Activated naive CD4-positive, alpha-beta T cell treated with anti-CD3 and anti-CD28 coated beads, Interleukin-2, amount 50 U/mL, for 72 hours (primary cell): Measurements from ENCODE around the gene CST8. TPM values are rescaled to one million over a fixed set of nuclear protein-coding genes. Genes with fewer than 3 reads are reported as not detected.
A peak's percentile ranks its signal among the peaks of the same experiment; 100 is the strongest.

ENCODE experiments used
- ATAC-seq, 2 donors: fragments of 150-1000 bp; cut with Tn5 transposase; 2 replicates each; pipeline ENCODE4 v1.10.0; 2021; ENCODE audit warnings: mild to moderate bottlenecking in 2 of 2, moderate library complexity in 2 of 2
- DNase-seq, 2 donors: peaks; one replicate each; pipeline ENCODE4 v3.0.0; 2021 to 2022; ENCODE audit warnings: low spot score in 2 of 2
- H3K27ac Mint-ChIP-seq, 2 donors: one replicate each; pipeline ENCODE4 v1.8.0; 2022; ENCODE audit warnings: mild to moderate bottlenecking in 2 of 2, mixed read lengths in 2 of 2
- H3K36me3 Mint-ChIP-seq, 2 donors: one replicate each; pipeline ENCODE4 v1.8.0; 2022; ENCODE audit warnings: mixed read lengths in 2 of 2
- H3K9me3 Mint-ChIP-seq, 2 donors: one replicate each; pipeline ENCODE4 v1.8.0; 2022; ENCODE audit warnings: mixed read lengths in 2 of 2
- total RNA-seq, 2 donors: library from RNA; stranded (reverse); gene quantifications; one replicate each; pipeline ENCODE4 v1.2.3, GENCODE V29; 2022

Gene CST8
- not detected for total RNA-seq

GRCh38 chr20:23490817-23491216 lies at the start of gene CST8:
TSS of gene CST8 (plus strand) at chr20:23491117. CDS start at chr20:23491668, 551 bp downstream.
- ATAC-seq: peak in 1 of 2 donors; percentile 18
- peaks cover 0 to 5% of the 10 kb centered on the region in 2 donors for H3K9me3 Mint-ChIP-seq
- H3K36me3 Mint-ChIP-seq: peaks cover 2 to 4% of the 10 kb centered on the region in 2 donors
- no peak for DNase-seq
- peak within 1 kb of the TSS in 1 of 2 donors; percentile 12 for H3K27ac Mint-ChIP-seq

GRCh38 chr20:23441850-23442313 lies 49.0 kb upstream of the CST8 start:
- ATAC-seq (peak; percentile 71 to 78), DNase-seq (peak in 1 of 2 donors; percentile 70)
- Mint-ChIP-seq H3K27ac (no peak overlapping the region), H3K36me3 (no peaks in the 10 kb centered on the region), H3K9me3 (no peaks in the 10 kb centered on the region)

GRCh38 chr20:23442436-23442835 lies 48.5 kb upstream of the CST8 start:
- ATAC-seq (no peak), DNase-seq (no peak)
- Mint-ChIP-seq H3K36me3 (no peaks in the 10 kb centered on the region), H3K27ac (no peak overlapping the region), H3K9me3 (no peaks in the 10 kb centered on the region)

GRCh38 chr20:23444859-23445258 lies 46.1 kb upstream of the CST8 start:
- no peak for DNase-seq
- Mint-ChIP-seq H3K9me3 (no peaks in the 10 kb centered on the region), H3K27ac (no peak overlapping the region), H3K36me3 (no peaks in the 10 kb centered on the region)
- ATAC-seq: no peak

GRCh38 chr20:23445596-23446217 lies 45.2 kb upstream of the CST8 start:
- Mint-ChIP-seq H3K27ac (no peak overlapping the region), H3K36me3 (no peaks in the 10 kb centered on the region), H3K9me3 (no peaks in the 10 kb centered on the region)
- no peak for ATAC-seq
- DNase-seq: no peak

DNA sequence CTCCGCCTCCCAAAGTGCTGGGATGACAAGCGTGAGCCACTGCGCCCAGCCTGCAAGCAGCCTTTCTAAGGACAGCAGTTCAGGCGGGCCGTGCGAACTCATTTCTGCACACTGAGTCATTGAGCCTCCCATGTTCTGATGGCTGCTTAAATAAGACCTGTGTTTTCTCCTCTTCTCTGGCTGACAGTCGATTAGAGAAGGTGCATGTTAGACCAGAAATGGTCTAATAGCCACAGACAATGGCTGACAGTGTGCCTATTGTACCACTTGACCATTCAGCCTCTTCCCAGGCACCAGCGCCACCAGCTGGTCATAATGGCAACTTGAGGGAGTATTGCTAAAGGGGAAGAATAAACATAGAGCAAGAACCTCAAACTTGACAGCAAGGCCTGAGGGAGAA lies 44.4 kb upstream of the CST8 start:
- Mint-ChIP-seq H3K9me3 (no peaks in the 10 kb centered on the region), H3K27ac (no peak overlapping the region), H3K36me3 (no peaks in the 10 kb centered on the region)
- DNase-seq (peak in 1 of 2 donors; percentile 33), ATAC-seq (peak in 1 of 2 donors; percentile 54)

DNA sequence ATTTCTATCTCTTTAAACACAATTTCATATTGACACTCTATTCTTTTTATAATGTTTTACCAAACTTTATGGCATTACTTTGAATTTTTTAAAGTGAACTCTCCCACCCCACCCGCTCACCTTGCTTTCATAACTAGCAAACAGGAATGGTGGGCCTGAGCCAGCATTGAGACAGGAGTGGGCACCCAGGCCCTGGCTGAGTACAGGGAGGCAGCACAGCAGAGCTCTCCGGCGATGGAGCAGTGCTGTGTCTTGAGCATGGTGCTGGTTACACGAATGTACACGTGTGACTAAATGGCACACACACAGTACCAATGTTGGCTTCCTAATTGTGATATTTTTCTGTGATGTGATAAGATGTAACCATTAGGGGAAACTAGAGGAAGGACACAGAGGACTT lies 42.8 kb upstream of the CST8 start:
- DNase-seq (no peak), ATAC-seq (no peak)
- no peak overlapping the region for H3K27ac Mint-ChIP-seq
- no peaks in the 10 kb centered on the region for H3K9me3 Mint-ChIP-seq
- no peaks in the 10 kb centered on the region for H3K36me3 Mint-ChIP-seq

- no peak for ATAC-seq
- Mint-ChIP-seq H3K9me3 (no peaks in the 10 kb centered on the region), H3K27ac (peak overlapping the region in 1 of 2 donors; percentile 40), H3K36me3 (no peaks in the 10 kb centered on the region)
- no peak for DNase-seq
Measured at GRCh38 chr20:23449421-23449820, 41.5 kb upstream of the CST8 start.

DNA sequence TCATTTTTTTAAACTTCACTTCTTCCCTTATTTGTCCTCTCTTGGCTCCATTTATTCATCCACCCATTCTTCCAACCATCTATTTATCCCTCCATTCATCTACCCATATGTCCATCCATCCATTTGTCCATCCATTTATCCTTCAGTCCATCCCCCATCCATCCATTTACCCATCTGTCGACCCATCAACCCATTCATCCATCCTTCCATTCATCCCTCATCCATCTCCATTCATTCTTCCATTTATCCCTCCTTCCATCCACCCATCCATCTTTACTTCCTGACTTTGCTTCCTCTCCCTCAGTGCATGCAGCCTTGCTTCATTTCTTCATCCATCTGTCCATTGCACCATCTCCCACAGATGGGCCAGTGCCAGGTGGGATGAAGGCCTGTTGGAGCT lies 40.0 kb upstream of the CST8 start:
- no peak for ATAC-seq
- no peak overlapping the region for H3K27ac Mint-ChIP-seq
- DNase-seq: no peak
- H3K36me3 Mint-ChIP-seq: no peaks in the 10 kb centered on the region
- no peaks in the 10 kb centered on the region for H3K9me3 Mint-ChIP-seq

GRCh38 chr20:23451956-23452487 lies 38.9 kb upstream of the CST8 start:
- no peaks in the 10 kb centered on the region for H3K9me3 Mint-ChIP-seq
- ATAC-seq (no peak), DNase-seq (no peak)
- no peaks in the 10 kb centered on the region for H3K36me3 Mint-ChIP-seq
- no peak overlapping the region for H3K27ac Mint-ChIP-seq

- DNase-seq (no peak), ATAC-seq (no peak)
- Mint-ChIP-seq H3K27ac (no peak within 1 kb of the TSS), H3K9me3 (no peaks in the 10 kb centered on the region), H3K36me3 (no peaks in the 10 kb centered on the region)
Measured at GRCh38 chr20:23452776-23453175, 38.1 kb upstream of the CST8 start, which contains the start of gene CST11. TSS of gene CST11 (minus strand) at chr20:23452876. CDS start at chr20:23452811, 65 bp downstream.

- ATAC-seq (no peak), DNase-seq (no peak)
- Mint-ChIP-seq H3K27ac (no peak overlapping the region), H3K9me3 (no peaks in the 10 kb centered on the region), H3K36me3 (no peaks in the 10 kb centered on the region)
Measured at GRCh38 chr20:23453549-23454543, 37.1 kb upstream of the CST8 start.

GRCh38 chr20:23454816-23455215 lies 36.1 kb upstream of the CST8 start:
- ATAC-seq (no peak), DNase-seq (no peak)
- Mint-ChIP-seq H3K9me3 (no peaks in the 10 kb centered on the region), H3K27ac (no peak overlapping the region), H3K36me3 (no peaks in the 10 kb centered on the region)

DNA sequence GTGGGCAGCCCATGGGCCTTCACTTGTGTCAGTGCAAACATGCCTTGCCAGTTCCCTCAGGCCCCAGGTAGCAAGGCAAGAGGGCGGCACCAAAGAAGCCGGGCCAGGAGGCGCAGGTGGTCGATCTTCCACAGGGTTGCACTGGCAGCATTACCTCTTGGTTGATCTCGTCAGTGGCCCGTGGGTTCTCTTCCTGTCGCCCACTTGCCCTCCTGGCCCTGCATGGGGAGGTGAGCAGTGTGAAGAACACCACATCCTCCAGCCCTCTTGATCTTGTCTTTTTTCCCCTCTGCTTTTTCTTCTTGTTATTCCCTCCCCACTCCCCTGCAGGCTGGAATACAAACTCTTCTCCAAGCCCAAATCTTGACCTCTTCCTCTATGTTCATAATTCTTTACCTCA lies 35.3 kb upstream of the CST8 start:
- H3K9me3 Mint-ChIP-seq: no peaks in the 10 kb centered on the region
- no peaks in the 10 kb centered on the region for H3K36me3 Mint-ChIP-seq
- no peak for ATAC-seq
- no peak for DNase-seq
- H3K27ac Mint-ChIP-seq: no peak overlapping the region

- ATAC-seq (no peak), DNase-seq (no peak)
- H3K36me3 Mint-ChIP-seq: no peaks in the 10 kb centered on the region
- no peaks in the 10 kb centered on the region for H3K9me3 Mint-ChIP-seq
- H3K27ac Mint-ChIP-seq: no peak overlapping the region
Measured at GRCh38 chr20:23456409-23456808, 34.5 kb upstream of the CST8 start.

GRCh38 chr20:23456873-23457272 lies 34.0 kb upstream of the CST8 start:
- H3K9me3 Mint-ChIP-seq: no peaks in the 10 kb centered on the region
- ATAC-seq (no peak), DNase-seq (no peak)
- no peaks in the 10 kb centered on the region for H3K36me3 Mint-ChIP-seq
- no peak overlapping the region for H3K27ac Mint-ChIP-seq

GRCh38 chr20:23459461-23460150 lies 31.3 kb upstream of the CST8 start:
- Mint-ChIP-seq H3K9me3 (no peaks in the 10 kb centered on the region), H3K36me3 (no peaks in the 10 kb centered on the region), H3K27ac (no peak overlapping the region)
- ATAC-seq (peak in 1 of 2 donors; percentile 28), DNase-seq (no peak)
